H1 (cell line): ENCODE results near the gene CEP128.

Source experiments
- CBX8 ChIP-seq: fragments of 300-800, 300-1000 bp; sonication (generic); IDR thresholded peaks from 2 replicates; pipeline ENCODE4 v1.7.1; 2016; ENCODE audit warnings: low read depth, low read length, borderline replicate concordance
- CHD2 ChIP-seq: IDR thresholded peaks from 2 replicates; pipeline ENCODE4 v1.6.1; 2012; ENCODE audit warnings: low read length, improper control_type of control experiment
- CTCF ChIP-seq, 3 experiments: IDR thresholded peaks; 1 replicate in 2 of 3; 2 replicates in 1 of 3; pipeline versions ENCODE4 v1.5.1 to v1.6.1; 2011; ENCODE audit warnings: low read length in 3 of 3, mild to moderate bottlenecking in 3 of 3, inconsistent platforms in 2 of 3, low read depth in 1 of 3, moderate library complexity in 1 of 3; ENCODE audit not compliant: insufficient read depth in 1 of 3; ENCODE audit errors: control extremely low read depth in 1 of 3
- HDAC2 ChIP-seq, 2 experiments: fragments of 300-600 bp in 1 of 2; sonication (generic) in 1 of 2; IDR thresholded peaks; 2 replicates each; pipeline ENCODE4 v1.6.1; 2011 to 2012; ENCODE audit warnings: low read depth in 2 of 2, low read length in 2 of 2, mild to moderate bottlenecking in 2 of 2, moderate library complexity in 2 of 2, borderline replicate concordance in 1 of 2, inconsistent platforms in 1 of 2
- HDAC6 ChIP-seq: IDR thresholded peaks from one replicate; pipeline ENCODE4 v1.7.1; 2012; ENCODE audit warnings: low read depth, mild to moderate bottlenecking, inconsistent platforms, low read length, moderate library complexity
- MAX ChIP-seq: IDR thresholded peaks from 2 replicates; pipeline ENCODE4 v1.6.1; 2012; ENCODE audit warnings: inconsistent platforms
- PHF8 ChIP-seq: fragments of 200-600 bp; sonication (generic); conservative IDR thresholded peaks from 2 replicates; pipeline ENCODE4 v1.7.1; 2012; ENCODE audit warnings: low read depth, mild to moderate bottlenecking, inconsistent platforms, low read length, moderate library complexity
- POLR2AphosphoS5 ChIP-seq: IDR thresholded peaks from 2 replicates; pipeline ENCODE4 v1.6.1; 2011; ENCODE audit warnings: low read depth, low read length
- RAD21 ChIP-seq, 2 experiments: IDR thresholded peaks in 1 of 2; conservative IDR thresholded peaks in 1 of 2; 2 replicates each; pipeline ENCODE4 v1.6.1; 2011; ENCODE audit warnings: low read depth in 2 of 2, low read length in 2 of 2, improper control_type of control experiment in 1 of 2, inconsistent platforms in 1 of 2, mild to moderate bottlenecking in 1 of 2, moderate library complexity in 1 of 2
- SIN3A ChIP-seq, 2 experiments: IDR thresholded peaks in 1 of 2; conservative IDR thresholded peaks in 1 of 2; 2 replicates each; pipeline ENCODE4 v1.6.1; 2011 to 2012; ENCODE audit warnings: low read length in 2 of 2, improper control_type of control experiment in 1 of 2, low read depth in 1 of 2, mild to moderate bottlenecking in 1 of 2
- TAF1 ChIP-seq: IDR thresholded peaks from 2 replicates; pipeline ENCODE4 v1.6.1; 2011; ENCODE audit warnings: mild to moderate bottlenecking, low read depth, low read length
- TF ChIP-seq, protein P1 (sequence below): IDR thresholded peaks from 2 replicates; pipeline ENCODE4 v1.6.1; 2011; ENCODE audit warnings: low read length, improper control_type of control experiment

GRCh38 chr14:80781972-80782367, 159.6 kb downstream of the CEP128 start:
- TF ChIP-seq CTCF (IDR thresholded peaks at IDR 0.05; ENCODE audit: control extremely low read depth in 1 of 3, insufficient read depth in 1 of 3, low read depth in 1 of 3, low read length in 3 of 3) (no peak), RAD21 (IDR thresholded peaks at IDR 0.05 in 1 of 2, conservative IDR thresholded peaks at IDR 0.05 in 1 of 2; ENCODE audit: low read depth in 2 of 2, low read length in 2 of 2) (no peak), POLR2AphosphoS5 (no peak), CBX8 (no peak), HDAC6 (no peak), HDAC2 (IDR thresholded peaks at IDR 0.05; ENCODE audit: borderline replicate concordance in 1 of 2, low read depth in 2 of 2, low read length in 2 of 2) (no peak), TAF1 (no peak), SIN3A (conservative IDR thresholded peaks at IDR 0.05 in 1 of 2, IDR thresholded peaks at IDR 0.05 in 1 of 2; ENCODE audit: low read depth in 1 of 2, low read length in 2 of 2) (no peak), MAX (no peak), CHD2 (no peak), PHF8 (no peak)
- TF ChIP-seq, protein P1, sequence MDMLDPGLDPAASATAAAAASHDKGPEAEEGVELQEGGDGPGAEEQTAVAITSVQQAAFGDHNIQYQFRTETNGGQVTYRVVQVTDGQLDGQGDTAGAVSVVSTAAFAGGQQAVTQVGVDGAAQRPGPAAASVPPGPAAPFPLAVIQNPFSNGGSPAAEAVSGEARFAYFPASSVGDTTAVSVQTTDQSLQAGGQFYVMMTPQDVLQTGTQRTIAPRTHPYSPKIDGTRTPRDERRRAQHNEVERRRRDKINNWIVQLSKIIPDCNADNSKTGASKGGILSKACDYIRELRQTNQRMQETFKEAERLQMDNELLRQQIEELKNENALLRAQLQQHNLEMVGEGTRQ = no peak
